OCI-LY7 (cell line): ENCODE data around the gene IL1RL2.
A peak's percentile ranks its signal among the peaks of the same experiment; 100 is the strongest.

Experiments used
- CTCF ChIP-seq: fragments of 200-600 bp; sonication (generic); conservative IDR thresholded peaks from 2 replicates; pipeline ENCODE4 v1.5.1; 2014; ENCODE audit warnings: mild to moderate bottlenecking, antibody characterized with exemption, low read length, moderate library complexity, mixed read lengths
- EZH2phosphoT487 ChIP-seq: fragments of 200-600 bp; sonication (generic); IDR thresholded peaks from 2 replicates; pipeline ENCODE4 v1.6.1; 2018; ENCODE audit warnings: low read depth, borderline replicate concordance, mild to moderate bottlenecking, mixed run types, antibody characterized with exemption, low read length, moderate library complexity, mixed read lengths

GRCh38 chr2:102240640-102241370 lies 54.0 kb downstream of the IL1RL2 start:
- peak; percentile 96 for TF ChIP-seq CTCF
- TF ChIP-seq EZH2phosphoT487, result no peak
